HepG2 (cell line): ENCODE results near the gene TIMM13. TPM values are rescaled to one million over a fixed set of nuclear protein-coding genes. Genes with fewer than 3 reads are reported as not detected.

Source experiments
- ATAC-seq: fragments of 200-7000 bp; cut with Tn5 transposase; 3 replicates; pipeline ENCODE4 v1.9.1; 2020; ENCODE audit warnings: mild to moderate bottlenecking, moderate library complexity
- BruUV-seq: library from RNA; stranded (reverse); fragments of 400-500 nt; replicated peaks from 2 replicates; lab custom pipeline; 2021; lab: Mats Ljungman, UMichigan
- CTCF ChIA-PET: fragments of 300-600 bp; formaldehyde crosslinking; extraction: SDS; loops from one replicate; lab custom pipeline; 2021; ENCODE audit warnings: low total read pairs, inconsistent platforms, low intra/inter-chr PET ratio; lab: Yijun Ruan, JAX
- POLR2A ChIA-PET: fragments of 350-600 bp; sonication (Branson Sonifier 250); formaldehyde crosslinking; loops from one replicate; lab custom pipeline; 2020; ENCODE audit warnings: antibody characterized with exemption, inconsistent platforms; lab: Yijun Ruan, JAX
- DNase-seq: peaks from one replicate; pipeline ENCODE4 v3.0.0-alpha.2; 2015; ENCODE audit warnings: low spot score
- FAIRE-seq: peaks from 3 replicates; lab custom pipeline; 2011; peaks lifted over from hg19 to GRCh38; lab: Jason Lieb, UNC
- H2AFZ ChIP-seq: one replicate; pipeline ENCODE4 v1.6.1; 2011; ENCODE audit warnings: low read length, inconsistent platforms
- H3K27ac ChIP-seq: fragments of 300-600 bp; 3 replicates; pipeline ENCODE4 v1.8.0; 2011; ENCODE audit warnings: mixed run types, mild to moderate bottlenecking, mixed read lengths, low read length, inconsistent platforms; ENCODE audit not compliant: insufficient read depth; ENCODE audit errors: extremely low read length
- H3K27me3 ChIP-seq, 2 experiments: fragments of 200-600 bp in 1 of 2; 2 replicates in 1 of 2; 3 replicates in 1 of 2; pipeline versions ENCODE4 v1.6.0 to v1.8.0; 2011; ENCODE audit warnings: low read length in 2 of 2, mild to moderate bottlenecking in 2 of 2, moderate library complexity in 2 of 2, inconsistent platforms in 1 of 2; ENCODE audit not compliant: insufficient read depth in 2 of 2, control insufficient read depth in 1 of 2
- H3K36me3 ChIP-seq, 2 experiments: fragments of 200-600 bp in 1 of 2; replicated peaks in 1 of 2; 2 replicates in 1 of 2; 3 replicates in 1 of 2; pipeline versions ENCODE4 v1.5.1 to v1.8.0; 2011; ENCODE audit warnings: low read length in 2 of 2, inconsistent platforms in 1 of 2; ENCODE audit not compliant: insufficient read depth in 2 of 2, control insufficient read depth in 1 of 2
- H3K4me1 ChIP-seq: 2 replicates; pipeline ENCODE4 v1.5.1; 2012; ENCODE audit warnings: low read length, inconsistent platforms; ENCODE audit not compliant: insufficient read depth
- H3K4me2 ChIP-seq: 2 replicates; pipeline ENCODE4 v1.6.0; 2011; ENCODE audit warnings: low read depth, low read length, inconsistent platforms
- H3K4me3 ChIP-seq, 3 experiments: fragments of 200-600 bp in 1 of 3; sonication (generic), shearing (Covaris generic) in 1 of 3; replicated peaks in 1 of 3; 2 replicates each; pipeline ENCODE4 v1.5.1; 2011 to 2016; ENCODE audit warnings: low read length in 3 of 3, inconsistent platforms in 2 of 3, low read depth in 2 of 3, mild to moderate bottlenecking in 2 of 3, control low read depth in 1 of 3, mixed read lengths in 1 of 3; ENCODE audit not compliant: insufficient read depth in 1 of 3
- H3K79me2 ChIP-seq: one replicate; pipeline ENCODE4 v1.6.1; 2011; ENCODE audit warnings: low read length, inconsistent platforms; ENCODE audit not compliant: insufficient read depth
- H3K9ac ChIP-seq: 2 replicates; pipeline ENCODE4 v1.6.0; 2011; ENCODE audit warnings: mild to moderate bottlenecking, low read depth, low read length, inconsistent platforms; ENCODE audit not compliant: insufficient read depth
- H3K9me3 ChIP-seq: 2 replicates; pipeline ENCODE4 v1.5.1; 2012; ENCODE audit warnings: mild to moderate bottlenecking, low read length
- H4K20me1 ChIP-seq: 2 replicates; pipeline ENCODE4 v1.6.0; 2011; ENCODE audit warnings: inconsistent platforms, mild to moderate bottlenecking, low read length, moderate library complexity; ENCODE audit not compliant: insufficient read depth
- CHCHD3 ChIP-seq: sonication (generic); formaldehyde crosslinking; IDR thresholded peaks from 2 replicates; pipeline ENCODE4 v1.8.0; 2022; ENCODE audit warnings: mild to moderate bottlenecking, missing genetic modification reagents, moderate library complexity
- MZF1 ChIP-seq: sonication (generic); formaldehyde crosslinking; IDR thresholded peaks from 2 replicates; pipeline ENCODE4 v1.8.1; 2023; ENCODE audit warnings: mild to moderate bottlenecking, missing genetic modification reagents, borderline replicate concordance
- PAF1 ChIP-seq: IDR thresholded peaks from 2 replicates; pipeline ENCODE4 v1.6.1; 2016; ENCODE audit warnings: missing genetic modification reagents, missing compliant biosample characterization
- SETDB1 ChIP-seq: sonication (generic); formaldehyde crosslinking; IDR thresholded peaks from 2 replicates; pipeline ENCODE4 v1.5.1; 2020; ENCODE audit warnings: missing genetic modification reagents, mild to moderate bottlenecking, borderline replicate concordance
- ZNF256 ChIP-seq: sonication (generic); formaldehyde crosslinking; conservative IDR thresholded peaks from 2 replicates; pipeline ENCODE4 v1.4.0; 2020; ENCODE audit warnings: missing genetic modification reagents
- ZNF383 ChIP-seq: sonication (generic); formaldehyde crosslinking; IDR thresholded peaks from 2 replicates; pipeline ENCODE4 v1.4.0; 2020; ENCODE audit warnings: missing genetic modification reagents, mild to moderate bottlenecking, borderline replicate concordance
- ZNF841 ChIP-seq: sonication (generic); formaldehyde crosslinking; IDR thresholded peaks from 2 replicates; pipeline ENCODE4 v1.8.1; 2023; ENCODE audit warnings: missing genetic modification reagents, borderline replicate concordance
- ZSCAN25 ChIP-seq: sonication (generic); formaldehyde crosslinking; IDR thresholded peaks from 2 replicates; pipeline ENCODE4 v1.8.0; 2022; ENCODE audit warnings: mild to moderate bottlenecking, missing genetic modification reagents
- WGBS: methylation state at CpG from one replicate; pipeline ENCODE4 v1.1.6; 2017; ENCODE audit warnings: low lambda C conversion rate; 5-methylcytosine and 5-hydroxymethylcytosine counted together
- in situ Hi-C: cut with HindIII; loops from 2 replicates; pipeline ENCODE4 v1.10.0; 2017; ENCODE audit warnings: low pct_unique_long_range_greater_than_20kb; ENCODE audit not compliant: extremely low pct_ligation_motif_present
- intact Hi-C: fragments of 100-400 bp; cut with micrococcal nuclease; formaldehyde crosslinking; loops from one replicate; pipeline ENCODE4 v1.10.0; 2022; ENCODE audit not compliant: unreplicated experiment
- polyA plus RNA-seq, 8 experiments: library from polyadenylated mRNA; depleted of rRNA in 3 of 8; stranded (reverse) in 7 of 8; unstranded in 1 of 8; fragments of >200 nt; fragmentation: Illumina TruSeq in 4 of 8; extraction: Trizol in 4 of 8; gene quantifications; 2 replicates each; pipeline versions ENCODE4 v1.2.1 to v1.2.3, GENCODE V29; 2011 to 2016; ENCODE audit warnings: low read depth in 4 of 8, missing spikeins in 1 of 8, mixed read lengths in 1 of 8; ENCODE audit not compliant: insufficient read depth in 1 of 8
- total RNA-seq, 5 experiments: library from RNA; depleted of rRNA; stranded (reverse); fragments of >200 nt; fragmentation: Illumina TruSeq; extraction: Trizol; gene quantifications; 2 replicates each; pipeline ENCODE4 v1.2.3, GENCODE V29; 2016; ENCODE audit warnings: low read depth in 1 of 5

Gene TIMM13
- total and polyA plus RNA-seq, 2 of the 13 experiments (the other 11 are each of a cell fraction or from before 2014, with no cell fraction given) = 48.4 to 108 TPM

DNA sequence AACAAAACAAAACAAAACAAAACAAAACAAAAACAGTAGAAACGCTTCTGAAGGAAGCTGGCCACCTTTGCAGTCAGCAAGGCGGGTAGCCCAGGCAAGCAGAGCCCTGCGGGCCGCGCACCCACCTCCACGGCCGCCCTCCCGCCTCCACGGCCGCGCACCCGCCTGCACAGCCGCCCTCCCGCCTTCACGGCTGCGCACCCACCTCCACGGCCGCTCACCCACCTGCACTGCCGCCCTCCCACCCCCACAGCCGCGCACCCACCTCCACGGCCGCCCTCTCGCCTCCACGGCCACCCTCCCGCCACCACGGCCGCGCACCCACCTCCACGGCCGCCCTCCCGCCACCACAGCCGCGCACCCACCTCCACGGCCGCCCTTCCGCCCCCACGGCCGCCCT is 9.0 kb upstream of the TIMM13 start:
- H3K9me3 ChIP-seq = no peaks in the 10 kb centered on the region
- no peaks in the 10 kb centered on the region for H3K27me3 ChIP-seq
- 98% methylated on average over 39 of the region's 39 CpGs for WGBS
- H3K9ac ChIP-seq = no peak overlapping the region
- no peak for TF ChIP-seq ZSCAN25 (CRISPR knock-in tag)
- DNase-seq (no peak), ATAC-seq (no peak), FAIRE-seq (no peak)
- intact Hi-C loops = no loop called here
- ChIA-PET POLR2A (interaction anchor here (1.2 kb wide), 1 partner anchor 12 kb away, joined by 3 read pairs; no protein-coding TSS in a partner anchor), CTCF (no interaction called here)
- peaks cover 29 to 63% of the 10 kb centered on the region in 2 experiments; a peak in 4 of 5 replicates for H3K36me3 ChIP-seq
- no peak overlapping the region for H3K27ac ChIP-seq
- H4K20me1 ChIP-seq = no peaks in the 10 kb centered on the region
- in situ Hi-C loops = no loop called here
- H3K4me2 ChIP-seq = no peak overlapping the region
- H3K4me1 ChIP-seq = no peaks in the 10 kb centered on the region
- peaks cover 6% of the 10 kb centered on the region for H3K79me2 ChIP-seq
- no peak overlapping the region for H2AFZ ChIP-seq
- no peak overlapping the region for H3K4me3 ChIP-seq
- BruUV-seq = no TSS peak

DNA sequence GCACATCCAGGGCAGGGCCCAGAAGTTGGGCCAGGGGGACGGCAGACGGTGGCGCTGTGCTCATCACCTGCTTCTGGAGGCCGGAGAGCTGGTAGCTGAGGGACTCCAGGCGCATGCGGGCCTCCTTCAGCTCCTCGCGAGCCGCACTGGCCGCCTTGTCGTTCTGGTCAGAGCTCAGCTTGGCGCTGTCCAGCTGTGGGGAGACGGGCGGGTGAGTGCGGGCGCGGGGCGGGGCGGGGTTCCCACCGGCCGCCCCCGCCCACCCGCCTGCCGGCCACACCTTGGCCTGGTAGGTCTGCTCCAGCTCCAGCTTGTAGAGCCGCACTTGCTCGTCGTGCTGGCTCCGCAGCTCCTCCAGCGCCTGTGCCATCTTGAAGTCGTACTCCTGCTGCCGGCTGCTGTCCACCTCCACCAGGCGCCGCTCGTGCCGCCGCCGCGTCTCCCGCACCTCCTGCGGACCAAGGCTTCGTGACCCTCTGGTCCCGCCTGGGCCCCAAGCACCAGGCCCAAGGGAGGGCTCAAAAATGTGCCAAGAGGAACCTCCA is 7.4 kb upstream of the TIMM13 start:
- no peak for ATAC-seq
- Histone ChIP-seq H3K27me3 (no peaks in the 10 kb centered on the region), H3K36me3 (peaks cover 28 to 66% of the 10 kb centered on the region in 2 experiments; a peak in 4 of 5 replicates), H3K9ac (no peak overlapping the region), H3K4me3 (no peak overlapping the region), H3K79me2 (peaks cover 4% of the 10 kb centered on the region), H4K20me1 (no peaks in the 10 kb centered on the region), H3K27ac (no peak overlapping the region), H3K4me1 (no peaks in the 10 kb centered on the region), H3K4me2 (no peak overlapping the region), H3K9me3 (no peaks in the 10 kb centered on the region), H2AFZ (no peak overlapping the region)
- FAIRE-seq = no peak
- TF ChIP-seq ZNF383 (no peak), CHCHD3 (CRISPR knock-in tag) (no peak), PAF1 (CRISPR knock-in tag) (no peak), SETDB1 (CRISPR knock-in tag) (no peak), ZNF256 (CRISPR knock-in tag) (no peak), MZF1 (CRISPR knock-in tag) (no peak), ZNF841 (CRISPR knock-in tag) (no peak)
- no peak for DNase-seq
- POLR2A ChIA-PET = no interaction called here
- WGBS = 97% methylated on average over 35 of the region's 42 CpGs
- CTCF ChIA-PET = no interaction called here
- intact Hi-C loops = no loop called here
- in situ Hi-C loops = no loop called here
- BruUV-seq = no TSS peak
